ENCODE results near the gene PLCB1.

Gene PLCB1

DNA sequence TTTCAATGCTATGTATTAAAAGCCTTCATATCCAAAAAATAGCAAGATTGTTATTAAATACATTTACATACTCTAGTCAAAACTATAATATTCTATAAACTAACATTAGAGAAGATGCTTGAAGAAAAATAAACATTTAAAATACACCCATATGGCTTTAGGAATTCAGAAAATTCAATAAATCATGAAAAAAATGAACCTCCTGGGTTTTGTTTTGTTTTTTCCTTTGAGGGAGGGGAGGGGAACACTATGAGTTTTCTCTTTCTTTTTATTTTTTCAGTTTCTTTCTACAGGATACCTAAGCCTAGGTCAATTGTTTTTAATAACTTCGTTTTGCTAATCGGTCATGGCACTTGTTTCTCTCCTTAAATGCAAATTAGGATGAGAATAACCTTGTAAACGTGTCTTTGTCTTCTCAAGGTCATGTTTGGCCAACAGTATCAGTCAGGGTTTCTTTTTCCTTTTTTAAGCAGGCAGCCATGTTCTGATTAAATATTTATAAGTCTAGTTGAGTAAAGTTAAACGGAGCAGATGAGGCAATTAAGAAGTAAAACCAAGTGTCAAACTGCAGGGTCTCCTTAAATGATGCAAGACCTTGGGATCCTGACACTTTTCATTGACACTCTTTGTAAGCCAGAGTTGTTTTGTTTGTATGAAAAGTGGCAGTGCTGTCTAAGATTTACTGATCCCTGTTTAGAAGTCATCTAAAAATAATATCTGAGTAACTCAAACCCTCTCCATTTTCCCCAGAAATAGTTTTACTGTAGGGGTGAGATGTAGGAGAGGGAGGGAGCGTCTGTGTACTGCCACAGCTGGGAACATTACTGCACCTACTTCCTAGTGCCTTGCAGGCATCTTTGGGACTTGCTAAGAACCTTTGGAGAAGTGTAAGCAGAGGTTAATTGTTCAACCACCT lies 392.3 kb downstream of the PLCB1 start:
- no peak for DNase-seq

DNA sequence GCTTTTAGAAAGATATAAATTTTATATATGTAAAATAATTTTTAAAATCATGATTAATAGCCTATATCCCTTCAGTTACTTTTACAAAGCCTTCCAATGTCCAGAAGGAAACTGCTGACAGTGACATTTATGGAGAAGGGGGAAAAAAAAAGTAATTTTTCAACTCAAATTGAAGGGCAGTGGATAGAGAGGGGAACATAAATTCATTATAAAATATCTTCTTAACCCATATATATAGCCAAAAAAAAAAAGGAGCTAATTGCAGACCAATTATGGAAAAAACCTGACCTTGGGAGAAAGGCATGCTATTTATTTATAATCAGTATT lies 392.9 kb downstream of the PLCB1 start:
- DNase-seq = no peak

DNA sequence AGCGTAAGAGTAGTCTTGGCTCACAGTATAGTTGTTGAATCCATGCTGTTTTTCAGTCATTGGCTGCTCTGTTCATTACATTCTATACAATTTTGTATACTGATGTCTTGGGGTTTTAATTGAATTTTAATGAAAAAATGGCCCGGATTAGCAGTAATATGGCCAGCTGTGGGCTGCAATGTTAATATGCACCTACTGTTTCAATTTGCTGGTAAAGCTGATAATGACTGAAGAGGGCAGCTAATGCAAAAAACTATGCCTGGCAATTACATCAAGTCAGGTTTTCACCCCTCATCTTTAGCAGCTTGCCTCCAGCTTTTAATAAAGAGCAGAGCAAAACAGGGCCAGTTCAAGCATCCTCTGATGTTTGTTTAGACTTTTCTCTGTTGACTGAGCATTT lies 394.5 kb downstream of the PLCB1 start:
- DNase-seq = no peak

DNA sequence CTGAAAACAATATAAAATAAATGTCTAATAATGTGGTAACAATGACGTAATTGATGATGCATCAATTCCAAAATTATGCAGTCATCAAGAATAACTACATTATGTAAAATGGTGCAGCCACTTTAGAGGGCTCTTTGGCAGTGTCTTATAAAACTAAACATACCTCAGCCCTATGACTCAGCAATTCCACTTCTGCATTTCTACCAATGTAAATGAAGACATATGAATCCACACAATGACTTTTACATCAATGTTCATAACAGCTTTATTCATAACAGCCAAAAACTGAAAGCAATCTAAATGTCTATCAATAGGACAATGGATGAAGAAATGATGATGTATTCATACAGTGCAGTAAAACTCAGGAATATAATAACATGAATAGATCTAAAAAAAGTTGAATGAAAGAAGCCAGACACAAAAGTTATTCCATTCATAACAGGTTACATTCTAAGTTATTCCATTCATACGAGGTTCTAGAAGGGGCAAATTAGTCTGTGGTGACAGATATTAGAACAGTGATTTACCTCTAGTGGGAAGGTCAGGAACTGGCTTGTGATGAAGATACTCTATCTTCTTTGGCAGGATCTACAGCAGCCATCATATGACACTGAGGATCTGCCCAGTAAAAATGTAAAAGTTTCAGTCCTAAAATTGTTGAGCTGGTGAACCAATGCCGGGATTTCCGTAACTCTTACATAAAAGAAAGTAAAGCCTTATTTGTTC lies 396.1 kb downstream of the PLCB1 start:
- DNase-seq = no peak

DNA sequence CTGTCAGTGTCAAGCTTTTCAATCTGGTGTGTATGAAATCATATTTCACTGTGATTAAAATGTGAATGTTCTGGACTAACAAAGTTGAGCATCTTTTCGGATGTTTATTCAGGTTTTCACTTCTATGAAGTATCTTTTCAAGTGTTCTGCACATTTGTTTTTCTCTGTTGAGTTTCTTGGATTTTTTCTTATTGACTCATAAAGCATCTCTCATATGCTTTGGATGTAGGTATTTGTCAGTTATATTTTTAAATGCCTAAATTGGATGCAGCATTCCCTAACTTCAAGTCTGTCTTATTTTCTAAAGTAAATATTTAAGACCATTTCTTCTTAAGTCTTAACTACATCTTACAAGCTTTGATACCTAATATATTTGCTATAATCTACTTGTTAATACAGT lies 398.0 kb downstream of the PLCB1 start:
- no peak for DNase-seq

DNA sequence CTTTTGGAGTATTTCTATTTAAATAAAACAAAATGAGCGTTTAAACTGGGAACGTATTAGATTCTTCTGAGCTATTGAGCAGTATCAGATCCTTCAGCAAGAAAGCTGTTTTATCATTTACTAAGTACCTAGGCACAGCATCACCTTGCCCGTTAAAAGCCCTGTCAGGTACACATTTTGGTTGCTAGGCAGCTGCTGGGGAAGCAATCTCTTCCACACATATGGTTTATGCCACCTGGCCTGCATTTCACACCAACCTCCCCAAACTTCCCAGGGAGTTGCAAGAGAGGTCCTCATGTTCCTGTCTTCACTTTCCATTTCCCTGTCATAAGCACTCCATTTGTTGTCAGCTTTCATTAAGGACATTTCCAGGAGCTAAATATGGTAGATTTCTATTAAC lies 400.1 kb downstream of the PLCB1 start:
- DNase-seq = no peak

DNA sequence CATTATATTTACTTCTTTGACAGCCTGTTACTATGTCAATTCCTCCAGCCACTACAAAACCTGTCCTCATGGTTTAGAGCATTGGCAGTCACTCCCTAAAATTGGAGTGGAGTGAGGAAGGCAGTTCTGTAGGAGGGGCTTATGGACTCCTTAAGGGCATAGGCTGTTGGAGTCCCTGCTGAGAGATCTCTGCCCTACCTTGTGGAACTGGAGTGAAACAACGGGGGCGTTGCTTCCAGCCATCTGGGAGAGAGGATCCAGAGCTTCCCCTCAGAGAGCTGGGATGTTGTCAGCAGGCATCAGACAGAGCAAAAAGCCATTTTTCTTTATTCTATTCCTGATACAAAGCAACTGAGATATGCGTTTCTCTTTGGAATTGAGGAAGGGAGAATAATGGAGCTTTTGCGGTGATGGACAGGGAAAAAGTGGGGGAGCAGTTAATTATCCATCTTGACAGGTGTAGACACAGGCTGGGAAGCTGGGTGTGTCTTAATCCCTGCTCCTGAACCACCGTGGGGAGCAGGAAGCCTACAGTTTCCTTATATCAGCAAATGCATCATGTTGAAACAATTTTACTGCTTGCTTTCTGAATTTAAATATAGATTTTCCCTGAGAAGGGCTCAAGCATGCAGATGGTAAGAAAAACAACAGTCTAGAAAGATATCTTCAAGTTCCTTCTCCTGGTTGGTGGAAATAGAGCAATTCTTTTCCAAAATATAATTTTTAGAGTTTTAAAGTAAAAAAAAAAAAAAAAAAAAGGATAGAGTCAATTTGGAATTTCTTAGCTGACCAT lies 402.5 kb downstream of the PLCB1 start:
- DNase-seq = no peak

DNA sequence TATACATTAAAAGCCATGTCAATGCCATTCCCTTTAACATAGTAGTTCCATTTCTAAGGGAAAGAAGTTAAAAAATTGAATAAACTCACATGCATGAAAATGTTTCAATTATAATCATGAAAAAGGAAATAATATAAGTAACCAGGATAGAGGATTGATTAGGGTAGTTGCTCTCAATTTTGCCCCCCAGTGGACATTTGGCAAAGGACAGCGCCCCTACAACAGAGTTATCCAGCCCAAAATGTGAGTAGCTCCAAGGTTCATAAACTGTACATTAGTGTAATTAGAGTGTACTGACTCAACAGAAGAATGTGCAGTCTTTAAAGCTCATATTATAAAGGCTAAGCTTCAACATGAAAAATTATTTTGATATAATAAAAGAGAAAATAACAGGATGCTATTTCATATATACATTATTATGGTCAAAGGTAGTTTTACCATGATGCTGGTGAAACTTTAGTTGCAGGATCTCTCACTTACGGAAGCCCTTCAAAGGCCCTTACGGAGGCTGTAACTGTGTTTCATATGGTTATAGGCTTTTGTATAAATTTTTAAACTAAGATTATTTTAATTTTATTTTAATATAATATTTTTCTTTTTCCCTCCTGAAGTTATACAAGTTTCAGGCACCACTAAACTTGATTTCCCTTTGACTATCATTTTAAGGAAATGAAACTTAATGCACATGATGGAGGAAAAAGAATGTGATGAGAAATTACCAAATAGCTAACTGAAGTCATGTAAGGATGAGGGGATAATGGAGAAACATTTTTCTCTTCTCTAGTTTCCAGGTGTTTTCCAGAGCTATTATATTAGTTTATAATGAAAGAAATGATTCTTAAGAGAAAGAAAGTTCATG lies 403.6 kb downstream of the PLCB1 start:
- no peak for DNase-seq

DNA sequence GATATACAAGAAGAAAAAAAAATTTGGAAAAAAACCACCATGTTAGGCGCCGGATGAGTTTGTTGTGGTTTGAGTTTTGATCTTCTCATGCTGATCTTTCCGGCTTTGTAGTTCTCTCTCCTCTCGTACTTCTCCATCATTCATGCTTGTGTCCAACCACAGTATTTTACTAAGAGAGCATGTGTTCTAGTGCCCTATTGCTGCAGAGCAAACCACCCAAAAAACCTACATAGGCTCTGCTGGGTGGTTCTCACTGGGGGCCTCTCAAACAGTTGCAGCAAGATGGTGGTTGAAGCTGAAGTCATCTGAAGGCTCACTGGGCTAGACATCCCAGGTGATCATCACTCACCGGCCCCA lies 404.2 kb downstream of the PLCB1 start:
- DNase-seq = no peak

DNA sequence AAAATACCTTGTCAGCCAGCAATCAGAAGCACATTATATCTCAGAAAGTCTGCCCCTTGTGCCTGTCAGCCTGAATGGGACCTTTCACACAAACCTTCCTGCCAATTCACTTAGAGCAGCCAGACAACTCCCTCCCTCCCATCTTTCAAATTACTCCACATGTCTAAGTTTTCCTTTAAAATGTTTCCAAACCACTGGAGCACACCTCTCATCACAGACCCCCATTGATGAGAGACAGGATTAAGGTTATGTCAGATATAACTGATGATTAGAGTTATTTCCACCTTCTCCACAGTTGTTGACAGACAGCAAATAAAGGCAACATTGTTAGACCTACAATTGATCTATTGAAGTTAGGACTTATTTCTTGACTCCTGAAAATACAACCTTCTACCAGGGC lies 408.4 kb downstream of the PLCB1 start:
- DNase-seq = no peak

DNA sequence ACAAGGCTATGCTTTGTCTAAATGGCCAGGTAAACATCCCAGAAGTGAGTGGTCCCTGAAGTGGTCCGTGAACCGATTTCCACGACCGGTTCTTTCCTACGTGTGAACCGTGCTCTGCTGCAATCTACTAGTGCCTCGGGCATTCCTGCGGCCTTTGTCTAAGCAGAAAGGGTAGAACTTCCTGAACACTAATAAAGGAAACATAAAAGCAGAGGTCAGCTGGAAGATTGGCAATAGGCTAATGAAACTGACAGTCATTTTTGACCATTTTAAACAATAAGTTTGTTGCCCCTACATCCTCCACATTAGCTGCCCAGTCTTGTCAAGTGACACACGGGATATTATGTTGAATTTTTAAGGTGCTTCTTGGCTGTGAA lies 410.0 kb downstream of the PLCB1 start:
- DNase-seq = no peak

DNA sequence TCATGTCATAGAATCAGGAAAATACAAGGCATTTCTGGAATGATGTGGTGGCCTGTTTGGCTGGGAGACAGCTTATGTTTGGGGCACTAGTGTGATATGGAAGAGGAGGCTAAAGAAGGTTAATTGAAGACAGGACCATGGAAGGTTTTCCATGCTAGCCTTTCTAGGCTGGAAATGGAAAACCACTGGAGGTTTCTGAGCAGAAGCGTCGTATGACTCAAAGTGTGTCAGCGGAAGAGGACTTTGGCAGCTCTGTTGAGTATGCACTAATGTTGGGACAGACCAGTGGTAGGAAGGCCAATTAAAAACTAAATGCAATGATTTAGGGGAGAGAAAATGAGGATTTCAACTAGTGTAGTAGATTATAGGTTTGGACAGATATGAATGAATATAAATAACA lies 413.1 kb downstream of the PLCB1 start:
- DNase-seq = no peak

DNA sequence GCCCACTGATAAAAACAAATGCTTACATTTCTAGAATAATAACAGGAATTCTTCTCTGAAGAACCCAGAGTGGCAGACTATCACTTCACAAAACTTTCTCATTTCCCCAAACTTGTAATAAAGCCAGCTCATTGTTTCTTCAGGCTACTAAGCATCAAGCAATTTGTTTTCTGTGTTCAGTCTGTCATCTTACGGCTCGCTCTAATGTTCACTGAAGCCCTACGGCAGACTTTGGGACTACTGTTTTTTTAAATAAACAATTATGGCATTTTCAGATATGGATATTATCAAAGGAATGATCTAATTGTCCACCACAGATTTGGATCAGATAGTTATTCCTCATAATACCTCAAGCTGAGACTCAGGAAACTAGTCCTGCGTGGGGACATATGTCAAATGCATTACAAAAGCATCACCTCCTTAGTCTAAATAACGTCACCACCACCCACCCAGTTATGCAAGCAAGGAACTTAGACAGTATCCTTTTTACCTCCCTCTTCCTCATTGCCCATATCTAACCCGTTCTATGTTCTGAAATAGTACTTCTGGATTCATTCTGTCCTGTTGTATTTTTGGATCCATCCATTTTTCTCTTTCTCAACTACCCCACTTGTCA lies 415.1 kb downstream of the PLCB1 start:
- no peak for DNase-seq

DNA sequence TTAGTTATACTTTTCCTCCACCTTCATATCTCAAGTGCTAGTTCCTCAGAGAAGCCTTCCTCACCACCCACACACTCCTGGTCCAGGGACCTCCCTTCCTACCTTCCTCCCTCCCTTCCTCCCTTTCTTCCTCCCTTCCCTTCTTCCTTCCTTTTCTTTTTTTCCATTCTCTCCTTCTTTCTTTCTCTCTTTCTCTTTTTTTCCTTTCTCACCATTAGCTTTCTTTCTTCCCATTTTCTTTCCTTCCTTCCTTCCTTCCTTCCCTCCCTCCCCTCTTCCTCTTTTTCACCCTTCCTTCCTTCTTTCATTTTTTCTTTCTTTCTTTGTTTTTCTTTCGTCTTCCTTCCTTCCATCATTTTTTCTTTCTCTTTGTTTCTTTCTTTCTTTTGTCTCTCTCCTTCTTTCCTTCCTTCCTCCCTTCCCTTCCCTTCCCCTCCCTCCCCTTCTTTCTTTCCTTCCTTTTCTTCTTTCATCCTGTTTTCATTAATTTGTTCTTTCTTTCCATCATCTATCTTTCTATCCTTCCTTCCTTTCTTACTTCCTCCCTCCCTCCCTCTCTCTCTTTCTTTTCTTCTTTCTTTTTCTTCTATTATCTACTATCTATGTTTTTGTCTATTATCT lies 416.0 kb downstream of the PLCB1 start:
- DNase-seq = no peak

DNA sequence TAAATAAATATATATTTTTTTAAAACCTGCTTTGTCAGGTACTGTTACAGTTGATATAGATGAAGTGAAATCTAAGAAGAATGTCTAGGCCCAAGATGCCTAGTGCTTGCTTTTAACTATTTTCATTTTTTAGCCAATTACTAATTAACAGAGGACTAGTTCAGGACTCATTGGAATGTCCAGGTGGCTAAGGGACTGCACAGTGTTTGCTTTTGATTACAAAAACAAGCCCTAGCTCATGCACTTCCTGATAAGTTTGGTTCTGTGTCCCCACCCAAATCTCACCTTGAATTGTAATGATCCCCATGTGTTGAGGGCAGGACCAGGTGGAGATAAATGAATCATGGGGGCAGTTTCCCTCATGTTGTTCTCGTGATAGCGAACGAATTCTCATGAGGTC lies 417.1 kb downstream of the PLCB1 start:
- no peak for DNase-seq

DNA sequence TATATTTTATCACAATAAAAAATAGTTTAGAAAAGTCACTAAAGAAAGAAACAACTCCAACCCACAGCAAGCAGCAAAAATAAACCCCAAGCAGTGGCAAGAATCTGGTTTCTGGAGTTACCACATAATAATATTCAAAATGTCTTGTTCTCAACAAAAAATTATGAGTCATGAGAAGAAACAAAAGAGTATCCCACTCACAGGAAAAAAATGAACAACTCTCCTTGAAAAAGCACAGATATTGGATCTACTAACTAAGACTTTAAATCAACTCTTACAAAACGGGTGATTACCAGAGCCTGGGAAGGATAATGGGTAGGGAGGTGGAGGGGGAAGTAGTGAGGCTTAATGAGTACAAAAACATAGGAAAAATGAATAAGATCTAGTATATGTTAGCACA lies 425.6 kb downstream of the PLCB1 start:
- DNase-seq = no peak

DNA sequence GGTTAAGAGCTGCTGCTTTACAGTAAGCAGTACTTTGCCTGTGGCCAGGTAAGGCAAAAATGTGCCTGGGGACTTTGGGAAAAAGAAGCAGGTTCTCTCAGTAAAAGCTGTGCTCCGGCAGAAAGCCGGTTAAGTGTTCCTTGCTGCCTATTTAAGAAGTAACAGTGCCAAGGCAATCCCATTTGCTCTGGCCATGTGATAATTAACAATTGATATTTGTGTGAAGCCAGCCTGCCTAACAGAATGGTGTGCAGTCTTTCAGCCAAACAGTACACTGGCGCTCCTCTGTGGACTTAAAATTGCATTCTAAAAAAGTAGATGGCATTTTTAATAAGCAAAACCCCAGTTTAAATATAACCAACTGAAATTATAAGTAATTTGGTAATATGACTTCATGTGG lies 430.3 kb downstream of the PLCB1 start:
- no peak for DNase-seq

DNA sequence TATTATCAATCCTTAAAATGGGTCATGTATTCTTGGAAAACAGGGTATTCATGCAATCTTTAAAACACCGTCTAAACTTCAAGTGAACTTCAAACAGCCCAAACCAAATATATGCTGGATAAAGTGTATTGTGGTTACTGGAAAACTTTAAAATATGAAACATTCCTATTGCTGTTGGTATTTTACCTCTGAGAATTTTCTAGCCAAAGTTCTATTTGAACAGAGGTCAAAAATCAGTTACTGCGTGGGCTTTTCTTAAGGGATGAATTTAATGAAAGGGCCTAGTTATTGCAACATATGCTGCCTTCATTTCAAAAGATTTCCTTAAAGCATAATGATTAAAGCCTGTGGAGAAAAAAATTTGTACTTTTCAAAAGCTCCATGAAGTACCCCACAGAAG lies 436.0 kb downstream of the PLCB1 start:
- DNase-seq = no peak

DNA sequence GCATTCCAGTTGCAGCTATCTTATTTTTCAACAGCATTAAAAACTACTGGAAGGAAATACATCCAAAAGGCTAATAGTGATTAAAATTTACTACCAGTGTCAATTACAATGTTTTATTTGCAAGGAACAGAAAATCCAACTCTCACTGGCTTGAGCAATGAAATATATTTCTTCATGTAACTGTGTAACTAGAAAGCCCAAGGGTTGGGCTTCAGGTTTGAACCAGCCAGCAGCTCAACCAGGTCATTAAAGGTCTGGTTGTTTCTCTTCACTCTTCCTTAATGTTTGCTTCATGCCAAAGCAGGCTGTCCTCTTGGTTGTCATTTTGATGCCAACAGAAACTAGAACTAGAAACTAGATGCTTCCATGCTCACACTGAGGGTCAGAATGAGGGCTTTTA lies 437.7 kb downstream of the PLCB1 start:
- no peak for DNase-seq

DNA sequence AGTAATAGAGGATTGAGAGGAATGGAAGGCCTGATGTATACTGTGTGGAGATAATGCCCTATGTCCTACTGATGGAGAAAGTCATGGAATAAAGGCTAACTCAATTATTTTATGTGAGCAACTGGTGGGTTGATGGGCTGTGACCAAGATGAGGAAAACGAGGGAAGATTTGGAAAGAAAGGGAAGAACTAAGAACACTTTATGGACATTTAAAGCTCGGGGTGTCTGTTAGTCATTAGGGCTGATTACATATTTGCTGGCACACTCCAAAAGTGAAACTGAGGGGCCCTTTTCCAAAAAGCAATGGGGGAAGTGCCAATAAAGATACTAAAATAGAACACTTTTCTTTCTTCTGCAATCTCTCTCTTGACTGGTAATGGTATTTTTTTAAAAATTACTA lies 439.5 kb downstream of the PLCB1 start:
- no peak for DNase-seq

DNA sequence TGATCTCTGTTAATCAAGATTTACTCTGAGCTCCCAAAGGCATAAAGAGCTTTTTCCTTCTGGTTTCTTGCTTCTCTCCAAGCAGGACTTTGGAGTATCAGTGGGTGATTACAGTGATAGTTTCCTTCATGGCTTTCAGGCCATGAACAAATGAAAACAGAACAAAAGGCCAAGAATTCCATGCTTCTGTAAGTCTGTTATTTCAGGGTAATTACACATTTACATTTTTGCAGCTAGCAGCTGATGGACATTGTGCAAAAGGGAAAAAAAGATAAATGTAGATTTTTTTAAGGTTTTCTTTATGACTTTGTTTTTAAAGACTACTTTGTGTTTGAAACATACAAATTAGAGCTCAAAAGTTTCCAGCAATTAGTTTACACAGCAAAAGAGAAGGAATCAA lies 441.6 kb downstream of the PLCB1 start:
- DNase-seq = no peak

DNA sequence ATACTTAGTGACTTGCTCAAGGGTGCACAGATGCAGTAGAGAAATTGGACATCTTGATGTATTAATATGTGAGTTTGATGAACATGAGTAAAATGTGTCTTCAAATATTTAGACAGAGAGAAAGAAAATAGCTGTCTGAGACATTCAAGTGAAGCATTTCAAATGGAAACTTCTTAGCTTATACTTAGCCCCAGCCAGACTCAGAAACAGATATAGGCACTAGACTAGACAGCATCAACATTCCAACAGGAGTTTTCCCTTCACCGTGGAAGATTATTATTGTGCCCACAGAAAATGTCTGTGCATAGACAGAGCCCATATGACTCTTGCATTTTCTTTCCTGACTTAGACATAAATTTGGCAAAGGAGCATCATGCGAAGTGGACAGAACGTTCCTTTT lies 443.0 kb downstream of the PLCB1 start:
- no peak for DNase-seq
